Ovary (tissue), 9 donors: ENCODE results near the gene SMIM10L1. TPM values are rescaled to one million over a fixed set of nuclear protein-coding genes. Genes with fewer than 3 reads are reported as not detected.

ENCODE experiments used
- DNase-seq, 5 donors: peaks; one replicate each; pipeline ENCODE4 v3.0.0-alpha.2; 2019 to 2020
- H3K27ac ChIP-seq, 2 donors: fragments of 200-600 bp; one replicate each; pipeline versions ENCODE4 v1.5.1 to v1.8.0; 2019 to 2022
- H3K27me3 ChIP-seq: fragments of 200-600 bp; one replicate; pipeline ENCODE4 v1.8.0; 2022
- H3K36me3 ChIP-seq: fragments of 200-600 bp; sonication (generic); one replicate; pipeline ENCODE4 v1.5.1; 2019
- H3K4me1 ChIP-seq: one replicate; pipeline ENCODE4 v1.8.1; 2013; ENCODE audit warnings: mild to moderate bottlenecking, moderate library complexity; ENCODE audit not compliant: insufficient read depth
- H3K4me3 ChIP-seq: fragments of 200-600 bp; sonication (generic); one replicate; pipeline ENCODE4 v1.5.1; 2017
- H3K9me3 ChIP-seq, 2 donors: fragments of 200-600 bp in 1 of 2; sonication (generic) in 1 of 2; one replicate each; pipeline versions ENCODE4 v1.5.1 to v1.8.1; 2013 to 2019; ENCODE audit warnings: mild to moderate bottlenecking in 1 of 2, moderate library complexity in 1 of 2
- EP300 ChIP-seq: sonication (generic); formaldehyde crosslinking; IDR thresholded peaks from one replicate; pipeline ENCODE4 v1.6.1; 2017; ENCODE audit warnings: antibody characterized with exemption
- POLR2A ChIP-seq: fragments of 450-650 bp; IDR thresholded peaks from one replicate; pipeline ENCODE4 v1.6.1; 2017; ENCODE audit warnings: antibody characterized with exemption, mild to moderate bottlenecking, moderate library complexity
- WGBS, 3 donors: extraction: QIAGEN DNeasy Blood & Tissue Kit in 1 of 3; methylation state at CpG; one replicate each; pipeline versions ENCODE4 v1.1.5 to v1.1.7; 2013 to 2017; 5-methylcytosine and 5-hydroxymethylcytosine counted together
- intact Hi-C, 4 donors: fragments of 100-400 bp; cut with DNase I; formaldehyde crosslinking; loops; one replicate each; pipeline versions ENCODE4 v1.11.0 to v1.15.1; 2022 to 2023
- polyA plus RNA-seq, 2 donors: library from polyadenylated mRNA; stranded (reverse); fragments of 200-250 nt in 1 of 2; fragments of 350-450 nt in 1 of 2; fragmentation: Illumina TruSeq in 1 of 2; extraction: RNeasy Lipid Tissue Mini Kit (QIAGEN cat#74804) in 1 of 2; gene quantifications; one replicate each; pipeline ENCODE4 v1.2.3, GENCODE V29; 2013 to 2014
- total RNA-seq, 7 donors: library from RNA; depleted of rRNA in 2 of 7; stranded (reverse); fragments of >200 nt in 2 of 7; fragmentation: NEBNext Ultra II Directional in 3 of 7; extraction: Animal tissue kit (Norgen Biotek cat#: 25700) in 3 of 7; gene quantifications; one replicate each; pipeline versions ENCODE4 v1.1.0 to v1.2.4, GENCODE V29; 2016 to 2023
- TF ChIP-seq, protein P1 (sequence below), 3 donors: fragments of 450-650 bp in 2 of 3; fragments of 200-600 bp in 1 of 3; IDR thresholded peaks; one replicate each; pipeline versions ENCODE4 v1.5.1 to v1.8.0; 2016 to 2022; ENCODE audit warnings: antibody characterized with exemption in 3 of 3, mild to moderate bottlenecking in 1 of 3
- donor health status: DM: no; HTN: no; CAD: no; lungs with moderate emphysema.
- donor health status: DM: no; HTN: no; CAD: no.
- donor health status: Bipolar disorder and iron deficiency.
- donor health status: DM: yes; HTN: yes; CAD: no.
- donor health status: DM: no; HTN: no; CAD: no.
- donor health status: DM: yes; HTN: yes; CAD: no.

SMIM10L1 gene
- total and polyA plus RNA-seq, 9 donors = 3.3 to 9.8 (median 5.9) TPM

DNA sequence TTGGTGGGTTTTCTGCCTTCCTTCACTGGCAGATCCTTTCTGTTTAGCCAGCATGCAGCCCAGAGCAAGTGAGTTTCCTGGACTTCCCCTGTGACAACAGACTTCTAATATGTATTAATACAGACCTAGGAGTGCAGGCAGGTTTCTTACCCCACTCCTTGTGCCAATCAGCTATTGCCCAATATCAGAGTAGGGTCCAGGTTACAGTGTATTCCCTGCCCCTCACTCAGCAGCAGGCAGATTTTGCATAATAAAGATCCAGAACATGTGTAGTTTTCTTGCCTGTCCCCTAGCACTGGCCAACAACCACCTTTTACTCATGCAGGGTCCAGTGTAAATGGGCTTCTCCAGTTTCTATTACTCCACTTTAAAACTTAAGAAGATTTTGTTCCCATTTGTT lies 4.7 kb upstream of the SMIM10L1 start:
- H3K27me3 ChIP-seq = no peaks in the 10 kb centered on the region
- no peaks in the 10 kb centered on the region for H3K4me1 ChIP-seq
- H3K27ac ChIP-seq = no peak overlapping the region
- DNase-seq = no peak
- no peak overlapping the region for H3K4me3 ChIP-seq
- H3K36me3 ChIP-seq = no peaks in the 10 kb centered on the region
- H3K9me3 ChIP-seq = no peaks in the 10 kb centered on the region
- TF ChIP-seq POLR2A = no peak
- TF ChIP-seq EP300 = no peak
- TF ChIP-seq, protein P1, sequence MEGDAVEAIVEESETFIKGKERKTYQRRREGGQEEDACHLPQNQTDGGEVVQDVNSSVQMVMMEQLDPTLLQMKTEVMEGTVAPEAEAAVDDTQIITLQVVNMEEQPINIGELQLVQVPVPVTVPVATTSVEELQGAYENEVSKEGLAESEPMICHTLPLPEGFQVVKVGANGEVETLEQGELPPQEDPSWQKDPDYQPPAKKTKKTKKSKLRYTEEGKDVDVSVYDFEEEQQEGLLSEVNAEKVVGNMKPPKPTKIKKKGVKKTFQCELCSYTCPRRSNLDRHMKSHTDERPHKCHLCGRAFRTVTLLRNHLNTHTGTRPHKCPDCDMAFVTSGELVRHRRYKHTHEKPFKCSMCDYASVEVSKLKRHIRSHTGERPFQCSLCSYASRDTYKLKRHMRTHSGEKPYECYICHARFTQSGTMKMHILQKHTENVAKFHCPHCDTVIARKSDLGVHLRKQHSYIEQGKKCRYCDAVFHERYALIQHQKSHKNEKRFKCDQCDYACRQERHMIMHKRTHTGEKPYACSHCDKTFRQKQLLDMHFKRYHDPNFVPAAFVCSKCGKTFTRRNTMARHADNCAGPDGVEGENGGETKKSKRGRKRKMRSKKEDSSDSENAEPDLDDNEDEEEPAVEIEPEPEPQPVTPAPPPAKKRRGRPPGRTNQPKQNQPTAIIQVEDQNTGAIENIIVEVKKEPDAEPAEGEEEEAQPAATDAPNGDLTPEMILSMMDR (IDR thresholded peaks at IDR 0.05) = no peak
- intact Hi-C loops = no loop called here

DNA sequence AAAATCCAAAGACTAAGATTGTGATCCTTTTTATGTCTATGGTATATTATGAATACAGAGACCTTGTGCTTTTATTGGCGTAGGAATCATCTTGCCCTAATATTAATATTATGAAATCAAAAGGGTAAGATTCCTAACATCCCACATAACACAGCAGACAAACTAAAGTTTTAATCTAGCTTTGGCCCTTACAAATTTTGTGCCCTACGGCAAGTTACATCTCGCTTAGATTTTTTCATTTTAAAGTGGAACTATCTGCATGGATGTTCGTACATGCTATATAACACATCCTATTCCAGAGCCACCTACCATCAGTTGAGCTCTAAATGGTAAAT lies 217 bp upstream of the SMIM10L1 start:
- intact Hi-C loops = no loop called here

DNA sequence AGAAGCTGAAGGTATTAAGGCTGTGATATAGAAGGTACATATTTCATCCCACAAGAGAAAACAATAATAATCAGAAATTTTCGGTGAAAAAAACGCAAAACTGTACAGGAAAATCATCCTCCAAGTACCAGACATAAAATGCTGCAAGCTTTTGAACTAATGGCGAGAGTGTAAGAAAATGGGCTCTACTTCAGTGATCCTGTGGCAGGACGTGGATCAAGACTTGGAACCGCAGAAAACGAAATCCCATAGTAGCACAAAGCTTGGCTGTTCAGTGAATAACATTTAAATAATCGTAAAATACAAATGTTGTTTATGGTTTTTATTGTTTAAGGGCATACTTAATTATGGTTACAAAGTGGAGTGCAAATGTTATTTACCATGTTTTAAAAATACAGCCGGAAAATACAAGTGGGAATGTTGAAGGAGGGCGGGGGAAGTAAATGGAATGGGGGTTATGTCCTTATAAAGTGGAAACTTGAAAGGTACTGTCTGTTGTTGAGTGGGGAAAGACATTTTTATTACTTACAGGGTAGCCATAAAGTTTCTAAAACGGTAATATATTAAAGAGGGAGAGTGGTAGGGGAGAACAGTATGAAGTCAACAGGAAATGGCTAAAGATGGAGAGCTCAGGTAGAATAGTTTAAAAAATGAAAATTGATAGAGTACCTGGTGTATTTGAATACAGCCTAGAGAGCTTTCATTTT lies 1.1 kb downstream of the SMIM10L1 start:
- H3K9me3 ChIP-seq = no peaks in the 10 kb centered on the region
- TF ChIP-seq EP300 = no peak
- TF ChIP-seq POLR2A = no peak
- TF ChIP-seq, protein P1 (IDR thresholded peaks at IDR 0.05) = no peak
- peak overlapping the region; percentile 98 for H3K4me3 ChIP-seq
- peak overlapping the region in 1 of 2 donors; percentile 22 for H3K27ac ChIP-seq
- no peaks in the 10 kb centered on the region for H3K4me1 ChIP-seq
- H3K36me3 ChIP-seq = no peaks in the 10 kb centered on the region
- WGBS, 3 donors = 2% methylated on average over 10 of the region's 10 CpGs
- DNase-seq = no peak
- no peaks in the 10 kb centered on the region for H3K27me3 ChIP-seq
- intact Hi-C loops = no loop called here

More for the DNA sequence above, 217 bp upstream of the SMIM10L1 start:
- no peaks in the 10 kb centered on the region for H3K4me1 ChIP-seq
- 1 to 4% (median 3%) methylated on average over 4 of the region's 4 CpGs for WGBS, 3 donors
- peak overlapping the region; percentile 70 to 88 for H3K27ac ChIP-seq
- no peaks in the 10 kb centered on the region for H3K36me3 ChIP-seq
- DNase-seq = no peak
- peak overlapping the region; percentile 98 for H3K4me3 ChIP-seq
- H3K9me3 ChIP-seq = no peaks in the 10 kb centered on the region
- H3K27me3 ChIP-seq = no peaks in the 10 kb centered on the region
- no peak for TF ChIP-seq EP300
- TF ChIP-seq POLR2A = no peak
- TF ChIP-seq, protein P1 (IDR thresholded peaks at IDR 0.05) = no peak

DNA sequence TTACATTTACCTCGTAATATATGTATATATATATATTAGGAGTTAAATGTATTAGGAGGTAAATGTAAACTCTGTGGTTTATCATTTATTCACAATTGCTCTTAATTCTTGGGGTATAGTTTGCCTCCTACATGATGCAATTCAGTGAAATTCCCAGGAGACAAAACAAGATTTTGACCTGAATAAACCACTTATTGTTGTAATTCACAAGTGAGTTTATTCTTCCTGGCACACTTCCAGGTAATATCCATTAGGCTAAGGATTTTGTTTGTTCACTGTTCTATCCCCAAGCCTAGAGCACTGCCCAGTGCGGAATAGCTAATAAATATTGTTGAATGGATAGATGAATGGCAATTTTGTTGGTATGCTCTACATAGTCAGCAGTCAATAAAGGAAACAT lies 3.0 kb downstream of the SMIM10L1 start:
- Histone ChIP-seq H3K4me1 (no peaks in the 10 kb centered on the region), H3K4me3 (no peak overlapping the region), H3K36me3 (no peaks in the 10 kb centered on the region), H3K27ac (no peak overlapping the region), H3K27me3 (no peaks in the 10 kb centered on the region), H3K9me3 (no peaks in the 10 kb centered on the region)
- DNase-seq = no peak
- intact Hi-C loops = no loop called here
- WGBS, 3 donors = 96 to 98% (median 98%) methylated on average over 2 of the region's 2 CpGs
- TF ChIP-seq POLR2A (no peak), EP300 (no peak)
- TF ChIP-seq, protein P1 (IDR thresholded peaks at IDR 0.05) = no peak
